ENCODE measurements around the gene SOX6. TPM values are rescaled to one million over a fixed set of nuclear protein-coding genes. Genes with fewer than 3 reads are reported as not detected.

The SOX6 gene
- total RNA-seq, 1 donor from 2014 or later, result 7.6 TPM

DNA sequence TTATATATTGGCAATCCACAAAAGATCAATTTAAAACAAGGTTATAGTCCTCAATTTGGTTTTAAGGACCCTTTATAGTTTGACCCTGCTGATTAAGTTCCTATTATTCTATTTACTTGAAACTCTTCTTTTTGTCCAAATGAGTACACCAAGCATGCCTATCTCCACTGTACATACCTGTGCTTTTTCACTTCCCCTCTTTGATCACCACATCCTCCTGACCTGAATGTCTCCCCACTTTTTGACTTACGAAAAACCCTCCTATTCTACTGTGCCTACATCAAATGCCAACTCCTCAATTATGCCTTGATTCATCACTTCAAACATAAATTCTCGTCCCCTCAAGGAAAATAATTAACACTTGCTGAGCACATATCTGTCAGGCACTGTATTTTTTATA, 113.5 kb downstream of the SOX6 start:
- peaks cover 11% of the 10 kb centered on the region for H3K4me1 Mint-ChIP-seq
- DNase-seq (ENCODE audit: low spot score), result no peak
- H3K27me3 Mint-ChIP-seq (ENCODE audit: insufficient read depth, low read depth), result no peaks in the 10 kb centered on the region
- H3K27ac Mint-ChIP-seq, result no peak overlapping the region
- Histone ChIP-seq H2AFZ (replicated peaks) (no peak overlapping the region), H4K20me1 (ENCODE audit: low read depth) (no peaks in the 10 kb centered on the region), H3K4me1 (peaks cover 6% of the 10 kb centered on the region), H3K9me3 (ENCODE audit: low read depth) (no peaks in the 10 kb centered on the region), H3K27ac (no peak overlapping the region), H3K4me2 (no peak overlapping the region), H3K4me3 (no peak overlapping the region), H3K79me2 (ENCODE audit: low read depth) (no peaks in the 10 kb centered on the region), H3K27me3 (no peaks in the 10 kb centered on the region), H3K36me3 (no peaks in the 10 kb centered on the region), H3F3A (ENCODE audit: low read depth) (no peaks in the 10 kb centered on the region), H3K9ac (no peak overlapping the region)
- TF ChIP-seq EZH2phosphoT487 (IDR thresholded peaks at IDR 0.05), result no peak
- TF ChIP-seq, protein P1, sequence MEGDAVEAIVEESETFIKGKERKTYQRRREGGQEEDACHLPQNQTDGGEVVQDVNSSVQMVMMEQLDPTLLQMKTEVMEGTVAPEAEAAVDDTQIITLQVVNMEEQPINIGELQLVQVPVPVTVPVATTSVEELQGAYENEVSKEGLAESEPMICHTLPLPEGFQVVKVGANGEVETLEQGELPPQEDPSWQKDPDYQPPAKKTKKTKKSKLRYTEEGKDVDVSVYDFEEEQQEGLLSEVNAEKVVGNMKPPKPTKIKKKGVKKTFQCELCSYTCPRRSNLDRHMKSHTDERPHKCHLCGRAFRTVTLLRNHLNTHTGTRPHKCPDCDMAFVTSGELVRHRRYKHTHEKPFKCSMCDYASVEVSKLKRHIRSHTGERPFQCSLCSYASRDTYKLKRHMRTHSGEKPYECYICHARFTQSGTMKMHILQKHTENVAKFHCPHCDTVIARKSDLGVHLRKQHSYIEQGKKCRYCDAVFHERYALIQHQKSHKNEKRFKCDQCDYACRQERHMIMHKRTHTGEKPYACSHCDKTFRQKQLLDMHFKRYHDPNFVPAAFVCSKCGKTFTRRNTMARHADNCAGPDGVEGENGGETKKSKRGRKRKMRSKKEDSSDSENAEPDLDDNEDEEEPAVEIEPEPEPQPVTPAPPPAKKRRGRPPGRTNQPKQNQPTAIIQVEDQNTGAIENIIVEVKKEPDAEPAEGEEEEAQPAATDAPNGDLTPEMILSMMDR (IDR thresholded peaks at IDR 0.05), result no peak
- H3K36me3 Mint-ChIP-seq, result peaks cover 2% of the 10 kb centered on the region
- peaks cover 8% of the 10 kb centered on the region for H3K9me3 Mint-ChIP-seq
- H3K4me3 Mint-ChIP-seq, result no peak overlapping the region

DNA sequence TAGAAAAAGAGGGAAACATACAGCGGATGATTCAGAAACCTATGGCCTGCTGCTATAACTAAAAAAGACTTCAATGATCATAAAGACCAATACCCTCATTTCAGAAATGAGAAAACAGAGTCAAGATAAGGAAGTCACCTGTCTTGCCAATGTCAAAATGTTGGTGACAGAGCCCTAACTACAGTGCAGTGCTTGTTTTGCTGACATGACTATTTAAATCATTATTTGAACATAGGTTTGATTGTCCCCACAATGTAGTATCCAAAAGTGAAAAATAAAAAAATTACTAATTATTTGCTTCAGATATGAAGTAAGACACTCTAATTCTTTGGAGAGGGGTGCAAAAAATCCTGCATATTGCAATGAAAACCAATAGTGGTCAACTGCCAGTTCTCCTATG, 115.7 kb downstream of the SOX6 start:
- Histone ChIP-seq H3K36me3 (no peaks in the 10 kb centered on the region), H3K9me3 (ENCODE audit: low read depth) (no peaks in the 10 kb centered on the region)
- H3K27ac Mint-ChIP-seq, result no peak overlapping the region

DNA sequence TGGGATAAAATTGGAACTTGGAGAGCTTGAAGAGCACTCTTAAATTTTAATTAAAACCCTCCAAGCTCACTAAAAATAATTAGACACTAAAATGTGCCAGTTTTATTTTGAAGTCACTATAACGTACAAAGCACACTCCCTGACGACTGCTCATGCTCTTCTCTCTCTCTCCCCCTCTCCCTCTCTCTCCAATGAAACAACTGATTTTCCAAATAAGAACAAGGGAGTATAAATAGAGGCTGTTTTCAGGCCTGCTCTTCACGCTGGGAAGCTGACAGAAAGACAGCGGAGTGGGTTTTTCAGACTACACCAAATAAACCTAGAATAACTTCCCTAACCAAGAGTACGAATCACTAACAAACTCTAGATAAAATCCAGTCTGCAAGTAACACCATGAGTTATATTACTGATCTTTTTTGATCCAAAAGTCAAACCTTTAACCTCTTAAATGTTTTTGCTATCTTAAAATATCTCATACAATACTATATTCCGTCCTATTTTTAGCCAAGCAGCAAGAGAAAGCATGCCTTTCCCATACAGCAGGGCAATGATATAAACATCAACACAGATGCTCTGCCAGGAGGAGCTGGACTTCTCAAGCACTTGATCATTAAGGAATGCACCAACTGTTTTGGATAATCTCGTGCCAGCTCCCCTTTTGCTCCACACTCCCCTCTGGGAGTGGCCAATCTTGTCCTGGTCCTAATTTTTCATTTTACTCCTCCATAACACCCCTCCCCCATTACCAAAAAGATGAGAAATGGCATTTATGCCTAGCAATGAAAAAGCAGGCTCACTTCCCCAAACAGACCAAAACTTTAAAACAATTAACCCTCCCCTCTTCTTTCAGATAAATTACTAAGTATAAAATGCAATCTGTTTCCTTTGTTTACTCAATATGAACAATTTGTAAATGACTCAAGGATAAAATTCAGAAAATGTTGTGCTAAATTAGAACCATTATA, 116.9 kb downstream of the SOX6 start:
- Histone ChIP-seq H3K9ac (peak overlapping the region; percentile 33), H3K27me3 (no peaks in the 10 kb centered on the region), H4K20me1 (ENCODE audit: low read depth) (no peaks in the 10 kb centered on the region), H3K4me1 (peaks cover 6% of the 10 kb centered on the region), H2AFZ (replicated peaks) (peak overlapping the region; percentile 75), H3K9me3 (ENCODE audit: low read depth) (no peaks in the 10 kb centered on the region), H3K79me2 (ENCODE audit: low read depth) (no peaks in the 10 kb centered on the region), H3K36me3 (no peaks in the 10 kb centered on the region), H3K4me2 (no peak overlapping the region), H3F3A (ENCODE audit: low read depth) (no peaks in the 10 kb centered on the region), H3K4me3 (no peak overlapping the region), H3K27ac (no peak overlapping the region)
- Mint-ChIP-seq H3K27ac (peak overlapping the region; percentile 86), H3K36me3 (no peaks in the 10 kb centered on the region), H3K27me3 (ENCODE audit: insufficient read depth, low read depth) (no peaks in the 10 kb centered on the region), H3K4me3 (no peak overlapping the region), H3K9me3 (no peaks in the 10 kb centered on the region), H3K4me1 (peaks cover 11% of the 10 kb centered on the region)
- TF ChIP-seq EZH2phosphoT487 (IDR thresholded peaks at IDR 0.05), result no peak
- TF ChIP-seq, protein P1 (IDR thresholded peaks at IDR 0.05), result no peak
- no peak for TF ChIP-seq EZH2 (IDR thresholded peaks at IDR 0.05)
- peak; percentile 3 for DNase-seq (ENCODE audit: low spot score)

More for the DNA sequence above, 115.7 kb downstream of the SOX6 start:
- Mint-ChIP-seq H3K27me3 (ENCODE audit: insufficient read depth, low read depth) (no peaks in the 10 kb centered on the region), H3K36me3 (no peaks in the 10 kb centered on the region), H3K4me1 (peaks cover 11% of the 10 kb centered on the region), H3K9me3 (no peaks in the 10 kb centered on the region), H3K4me3 (no peak overlapping the region)
- H2AFZ ChIP-seq (replicated peaks), result no peak overlapping the region
- H3K79me2 ChIP-seq (ENCODE audit: low read depth), result no peaks in the 10 kb centered on the region
- H3K4me1 ChIP-seq, result peaks cover 6% of the 10 kb centered on the region
- no peak for TF ChIP-seq EZH2 (IDR thresholded peaks at IDR 0.05)
- TF ChIP-seq EZH2phosphoT487 (IDR thresholded peaks at IDR 0.05), result no peak
- TF ChIP-seq, protein P1 (IDR thresholded peaks at IDR 0.05), result no peak
- no peak overlapping the region for H3K4me2 ChIP-seq
- H3F3A ChIP-seq (ENCODE audit: low read depth), result no peaks in the 10 kb centered on the region
- H3K4me3 ChIP-seq, result no peak overlapping the region
- no peaks in the 10 kb centered on the region for H3K27me3 ChIP-seq
- H3K27ac ChIP-seq, result no peak overlapping the region
- DNase-seq (ENCODE audit: low spot score), result no peak
- no peaks in the 10 kb centered on the region for H4K20me1 ChIP-seq (ENCODE audit: low read depth)
- no peak overlapping the region for H3K9ac ChIP-seq
